ENCODE data around the gene ADRB2.

DNA sequence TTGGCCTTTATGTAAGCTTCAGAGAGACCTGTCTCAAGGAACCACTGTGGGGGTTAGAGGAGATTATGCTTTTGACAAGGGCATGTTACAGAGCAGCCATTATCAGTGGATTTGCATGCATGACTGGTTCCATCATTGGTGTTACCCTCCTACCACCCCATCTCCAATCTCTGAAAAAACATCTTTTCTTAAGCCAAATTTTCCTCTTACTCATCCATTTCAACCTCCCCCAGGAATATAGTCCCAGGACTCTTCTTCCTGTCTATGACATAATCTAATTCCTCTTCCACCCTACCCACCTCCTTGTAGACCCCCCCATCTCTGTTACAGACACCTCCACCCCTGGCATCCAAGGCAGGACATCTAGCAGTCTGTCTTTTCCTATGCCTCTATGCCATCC, 33.1 kb upstream of the ADRB2 start:
- no peak for TF ChIP-seq POLR2AphosphoS5 (IDR thresholded peaks at IDR 0.05)
- TF ChIP-seq, protein P1, sequence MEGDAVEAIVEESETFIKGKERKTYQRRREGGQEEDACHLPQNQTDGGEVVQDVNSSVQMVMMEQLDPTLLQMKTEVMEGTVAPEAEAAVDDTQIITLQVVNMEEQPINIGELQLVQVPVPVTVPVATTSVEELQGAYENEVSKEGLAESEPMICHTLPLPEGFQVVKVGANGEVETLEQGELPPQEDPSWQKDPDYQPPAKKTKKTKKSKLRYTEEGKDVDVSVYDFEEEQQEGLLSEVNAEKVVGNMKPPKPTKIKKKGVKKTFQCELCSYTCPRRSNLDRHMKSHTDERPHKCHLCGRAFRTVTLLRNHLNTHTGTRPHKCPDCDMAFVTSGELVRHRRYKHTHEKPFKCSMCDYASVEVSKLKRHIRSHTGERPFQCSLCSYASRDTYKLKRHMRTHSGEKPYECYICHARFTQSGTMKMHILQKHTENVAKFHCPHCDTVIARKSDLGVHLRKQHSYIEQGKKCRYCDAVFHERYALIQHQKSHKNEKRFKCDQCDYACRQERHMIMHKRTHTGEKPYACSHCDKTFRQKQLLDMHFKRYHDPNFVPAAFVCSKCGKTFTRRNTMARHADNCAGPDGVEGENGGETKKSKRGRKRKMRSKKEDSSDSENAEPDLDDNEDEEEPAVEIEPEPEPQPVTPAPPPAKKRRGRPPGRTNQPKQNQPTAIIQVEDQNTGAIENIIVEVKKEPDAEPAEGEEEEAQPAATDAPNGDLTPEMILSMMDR (IDR thresholded peaks at IDR 0.05), result no peak

Data from stomach (tissue), 4 donors.